Activated T-cell treated with anti-CD3 and anti-CD28 coated beads for 1 hour (primary cell): ENCODE measurements around the gene AKAP13.
"Not testable (repeated sequence)": the region's sequence is repeated elsewhere in the genome, so short reads cannot be mapped to it uniquely, and the experiment has no call there.

Source experiments
- DNase-seq: peaks from one replicate; pipeline ENCODE4 v3.0.0-alpha.2; 2020; ENCODE audit warnings: low read depth

AKAP13 gene

DNA sequence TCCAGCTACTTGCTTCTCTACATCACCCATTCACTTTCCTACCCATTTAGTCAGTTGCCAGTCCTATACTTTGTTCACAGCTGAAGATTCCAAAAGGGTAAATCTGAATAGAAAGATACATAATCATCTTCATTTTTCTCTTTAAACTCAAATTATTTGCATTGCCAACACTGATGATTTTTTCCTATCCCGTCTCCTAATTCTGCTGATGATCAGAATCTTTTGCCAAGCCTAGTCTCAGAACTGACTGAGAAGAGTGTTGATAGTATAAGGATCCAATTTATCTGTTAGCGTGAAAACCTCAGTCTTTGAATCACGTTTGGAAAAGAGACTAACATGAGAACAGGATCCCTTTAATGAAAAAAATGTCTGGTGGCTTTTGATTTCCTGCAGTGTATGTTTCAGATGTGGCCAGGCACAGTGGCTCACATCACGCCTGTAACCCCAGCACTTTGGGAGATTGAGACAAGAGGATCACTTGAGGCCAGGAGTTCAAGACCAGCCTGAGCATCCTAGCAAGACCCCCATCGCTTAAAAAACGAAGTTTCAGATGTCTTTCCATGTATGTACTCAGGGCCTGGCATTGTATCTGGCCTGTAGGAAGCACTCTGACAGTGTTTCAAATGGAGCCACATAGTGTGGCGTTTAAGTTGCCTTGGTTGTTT, 244.9 kb downstream of the AKAP13 start:
- no peak for DNase-seq

DNA sequence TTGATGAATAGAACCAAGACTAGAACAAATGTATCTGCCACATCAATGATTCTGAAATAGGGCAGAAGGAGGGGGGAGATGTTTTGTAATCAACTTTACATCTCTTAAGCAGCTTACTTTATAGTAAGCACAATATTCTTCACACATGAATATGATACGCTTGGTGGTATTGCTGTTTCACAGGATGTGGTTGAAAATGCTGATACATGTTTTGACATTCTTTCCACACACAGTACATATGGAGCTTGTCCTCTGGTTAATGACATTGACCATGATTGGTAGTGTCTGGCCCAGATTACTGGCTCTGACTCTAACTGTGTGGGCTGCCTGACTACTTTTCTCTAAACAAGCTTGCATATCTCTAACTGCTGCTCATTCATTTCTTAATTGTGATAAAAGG, 245.5 kb downstream of the AKAP13 start:
- DNase-seq = no peak

DNA sequence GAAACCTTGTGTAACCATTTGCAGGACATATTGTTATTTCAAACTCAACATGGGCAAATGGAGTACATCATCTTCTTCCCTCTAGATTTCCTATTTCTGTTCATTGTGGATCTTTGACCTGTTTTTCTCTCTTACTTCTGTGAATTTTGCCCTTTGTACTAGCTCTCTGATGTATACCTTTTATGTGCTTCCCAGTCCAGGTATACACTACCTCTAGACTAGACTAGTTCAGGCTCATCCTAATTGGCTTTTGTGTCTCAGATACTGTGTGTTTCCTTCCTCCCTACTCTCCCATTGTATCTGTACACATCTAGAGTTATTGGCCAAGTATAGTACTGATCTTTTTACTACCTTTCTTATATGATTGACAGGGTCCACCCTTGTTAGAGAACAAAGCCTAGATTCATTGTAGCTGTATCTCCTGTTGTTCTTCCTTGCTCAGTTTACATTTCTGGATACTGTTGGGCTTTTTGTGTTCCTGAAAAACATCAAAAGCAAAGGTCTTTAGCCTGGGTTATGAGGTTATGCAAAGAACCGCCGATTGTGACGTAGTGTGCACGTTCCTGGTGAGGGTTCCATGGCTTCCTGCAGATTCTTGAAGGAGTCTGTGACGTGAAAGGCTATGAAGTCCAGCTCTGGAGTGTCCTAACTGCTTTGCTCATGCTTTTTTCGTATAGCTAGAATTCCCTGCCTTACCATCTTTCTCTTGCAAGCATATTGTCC, 247.0 kb downstream of the AKAP13 start:
- no peak for DNase-seq

GRCh38 chr15:85630311-85630710, 249.9 kb downstream of the AKAP13 start:
- no peak for DNase-seq

DNA sequence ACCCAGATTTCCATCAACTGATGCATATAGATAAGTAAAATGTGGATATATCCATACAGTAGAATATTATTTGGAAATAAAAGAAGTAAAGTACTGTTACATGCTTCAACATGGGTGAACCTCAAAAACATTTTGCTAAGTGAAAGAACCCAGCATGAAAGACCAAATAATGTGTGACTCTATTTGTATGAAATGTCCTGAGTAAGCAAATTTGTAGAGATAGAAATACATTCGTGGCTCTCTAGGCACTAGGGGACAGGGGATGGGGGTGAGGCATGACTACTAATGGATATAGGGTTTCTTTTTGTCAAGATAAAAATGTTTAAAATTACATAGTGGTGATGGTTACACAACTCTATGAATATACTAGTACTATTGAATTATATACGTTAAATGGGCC, 250.6 kb downstream of the AKAP13 start:
- DNase-seq = no peak

- DNase-seq = no peak
Measured at GRCh38 chr15:85632014-85632413, 251.6 kb downstream of the AKAP13 start.

DNA sequence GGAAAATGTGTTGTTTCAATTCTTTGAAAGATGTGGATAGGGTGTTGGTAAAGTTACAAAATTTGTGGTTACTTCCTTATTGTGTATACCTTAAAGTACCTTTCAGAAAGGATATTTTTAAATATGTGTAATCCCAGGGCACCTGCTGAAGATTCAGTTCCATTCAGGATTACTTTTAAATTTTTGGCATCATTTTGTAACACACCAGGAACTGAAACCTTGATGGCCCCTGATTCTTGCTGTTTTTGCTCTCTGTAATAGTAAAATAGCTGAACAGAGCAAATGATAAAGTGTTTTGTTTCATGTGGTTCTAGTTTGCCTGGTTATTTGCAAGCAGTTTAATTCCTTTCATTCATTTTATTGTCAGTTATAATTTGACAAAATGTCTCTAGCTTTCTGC, 253.5 kb downstream of the AKAP13 start:
- no peak for DNase-seq

DNA sequence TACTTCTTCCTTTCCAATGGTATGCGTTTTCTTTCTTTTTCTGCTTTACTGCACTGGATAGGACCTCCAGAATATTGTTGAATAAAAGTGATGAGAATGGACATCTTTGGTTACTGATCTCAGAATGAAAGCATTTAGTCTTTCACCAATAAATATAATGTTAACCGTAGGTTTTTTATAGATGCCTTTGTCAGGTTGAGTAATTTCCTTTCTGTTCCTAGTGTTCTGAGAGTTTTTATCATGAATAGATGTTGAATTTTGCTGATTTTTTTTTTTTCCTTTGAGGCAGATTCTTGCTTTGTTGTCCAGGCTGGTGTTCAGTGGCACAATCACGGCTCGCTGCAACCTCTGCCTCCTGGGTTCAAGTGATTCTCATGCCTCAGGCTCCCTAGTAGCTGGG, 255.9 kb downstream of the AKAP13 start:
- no peak for DNase-seq

DNA sequence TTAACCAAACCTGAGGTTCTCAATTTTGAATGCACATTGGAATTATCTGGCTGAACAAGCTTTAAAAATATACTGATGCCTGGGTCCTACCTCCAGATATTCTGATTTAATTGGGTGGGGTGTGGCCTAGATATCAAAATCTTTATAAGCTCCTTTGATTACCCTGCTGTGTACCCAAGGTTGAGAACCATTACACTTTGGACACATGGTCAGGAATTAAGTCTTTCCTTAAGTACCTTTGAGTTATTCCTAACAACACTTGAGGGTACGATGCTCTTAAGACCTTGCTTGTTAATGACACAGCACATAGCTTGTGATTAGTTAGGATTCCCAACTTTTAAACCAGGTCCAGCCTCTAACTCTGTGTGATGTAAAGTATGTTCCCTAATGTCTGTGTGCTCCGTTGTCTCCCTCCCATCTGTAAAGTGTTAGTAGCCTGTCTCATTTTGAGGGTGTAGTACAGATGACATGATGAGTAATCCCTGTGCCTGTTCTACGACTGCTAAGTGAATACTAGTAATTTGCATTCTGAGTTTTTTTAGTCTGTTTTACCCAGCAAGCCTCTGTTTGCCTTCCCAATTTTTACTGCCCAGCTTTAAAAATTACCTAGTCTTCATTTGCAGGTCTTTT, 259.5 kb downstream of the AKAP13 start:
- no peak for DNase-seq

- DNase-seq = no peak
Measured at GRCh38 chr15:85642065-85642692, 261.8 kb downstream of the AKAP13 start.

DNA sequence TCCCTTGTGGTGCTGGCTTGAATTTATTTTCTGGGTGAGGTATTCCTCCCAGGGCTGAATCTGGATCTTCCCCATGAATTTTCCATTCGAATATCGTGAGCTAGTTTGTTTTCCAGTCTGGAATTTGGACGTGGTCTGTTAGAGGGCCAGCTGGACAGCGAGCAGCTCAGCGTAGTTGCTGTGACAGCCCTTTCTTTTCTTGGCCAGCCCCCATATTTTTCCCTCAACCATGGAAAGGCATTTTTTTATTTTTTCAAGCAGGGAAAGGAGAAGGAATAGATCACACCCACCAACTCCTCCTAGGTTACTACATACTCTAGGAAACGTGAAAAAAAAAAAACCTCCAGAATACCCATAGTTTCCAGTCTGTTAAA, 262.3 kb downstream of the AKAP13 start:
- no peak for DNase-seq

DNA sequence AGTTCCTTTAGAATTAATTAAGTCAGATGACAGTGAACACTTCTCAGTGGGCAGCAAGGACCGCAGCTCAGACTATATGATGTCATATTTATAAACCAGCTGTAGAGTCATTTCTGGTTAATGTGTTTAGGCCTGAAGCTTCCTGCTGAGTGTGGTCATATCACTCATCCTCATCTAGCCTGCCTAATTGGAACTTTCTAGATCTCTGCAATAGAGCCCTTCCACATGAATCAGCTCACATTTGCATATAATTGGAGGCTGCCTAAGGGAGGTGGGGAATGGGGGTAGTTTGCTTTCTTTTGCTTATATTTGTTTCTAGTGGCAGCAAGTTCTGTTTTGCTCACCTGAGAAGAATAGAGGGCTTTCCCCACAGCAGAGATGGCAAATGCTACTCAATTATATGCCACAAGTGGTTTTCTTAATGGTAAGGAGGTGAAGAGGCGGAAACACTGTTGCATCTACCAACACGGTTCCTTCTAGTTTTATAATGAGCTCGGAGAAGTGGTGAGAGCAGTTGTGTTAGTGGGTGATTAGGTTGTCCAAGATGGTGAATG, 266.2 kb downstream of the AKAP13 start:
- DNase-seq = no peak

GRCh38 chr15:85649372-85649771, 269.0 kb downstream of the AKAP13 start:
- no peak for DNase-seq

DNA sequence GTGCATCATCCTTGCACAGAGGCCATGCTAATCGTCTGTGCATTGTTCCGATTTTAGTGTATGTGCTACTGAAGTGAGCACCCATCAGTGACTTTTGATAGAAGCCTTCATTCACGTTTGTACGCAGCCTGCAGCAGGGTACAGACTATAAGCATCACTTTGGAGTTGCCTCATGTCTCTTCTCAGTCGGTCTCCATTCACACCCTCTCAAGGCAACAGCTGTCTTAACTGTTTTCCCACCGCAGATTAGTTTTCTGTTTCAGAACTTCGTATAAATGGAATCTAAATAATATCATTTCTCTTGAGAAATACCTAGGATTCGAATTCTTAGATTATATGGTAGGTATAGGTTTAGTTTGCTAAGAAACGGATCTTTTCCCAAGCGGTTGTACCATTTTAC, 271.1 kb downstream of the AKAP13 start:
- DNase-seq = no peak

DNA sequence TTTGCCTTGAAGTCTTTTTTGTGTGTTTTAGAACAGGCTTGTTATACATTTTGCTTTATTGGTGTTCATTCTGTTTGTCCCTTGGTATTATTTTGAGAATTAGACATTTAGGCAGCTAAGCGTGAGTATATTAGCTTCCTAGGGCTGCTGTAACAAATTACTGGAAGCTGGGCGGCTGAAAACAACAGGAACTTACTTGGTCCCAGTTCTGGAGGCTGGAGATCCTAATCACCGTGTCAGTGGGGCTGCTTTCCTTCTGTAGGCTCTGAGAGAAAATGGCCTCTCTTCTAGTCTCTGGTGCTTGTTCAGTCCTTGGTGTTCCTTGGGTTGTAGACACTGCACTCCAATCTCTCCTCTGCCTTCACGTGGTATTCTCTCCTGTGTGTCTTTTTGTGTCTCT, 272.1 kb downstream of the AKAP13 start:
- no peak for DNase-seq

DNA sequence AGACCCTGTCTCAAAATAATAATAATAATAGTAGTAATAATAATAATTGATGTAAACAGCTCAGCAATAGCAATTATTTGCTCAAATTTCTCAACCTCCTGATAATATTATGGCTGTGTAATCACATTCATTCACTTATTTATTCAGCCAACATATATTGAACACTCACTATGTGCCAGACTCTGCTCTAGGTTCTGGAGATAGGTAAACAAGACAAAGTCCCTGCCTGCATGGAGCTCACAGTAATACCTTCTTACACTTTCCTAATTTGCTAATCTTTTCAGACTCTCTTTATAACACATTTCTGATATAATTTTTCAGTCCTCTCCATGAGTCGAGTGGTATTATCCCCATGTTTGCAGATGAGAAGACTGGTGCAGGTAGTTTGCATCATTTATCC, 276.7 kb downstream of the AKAP13 start:
- DNase-seq = no peak

DNA sequence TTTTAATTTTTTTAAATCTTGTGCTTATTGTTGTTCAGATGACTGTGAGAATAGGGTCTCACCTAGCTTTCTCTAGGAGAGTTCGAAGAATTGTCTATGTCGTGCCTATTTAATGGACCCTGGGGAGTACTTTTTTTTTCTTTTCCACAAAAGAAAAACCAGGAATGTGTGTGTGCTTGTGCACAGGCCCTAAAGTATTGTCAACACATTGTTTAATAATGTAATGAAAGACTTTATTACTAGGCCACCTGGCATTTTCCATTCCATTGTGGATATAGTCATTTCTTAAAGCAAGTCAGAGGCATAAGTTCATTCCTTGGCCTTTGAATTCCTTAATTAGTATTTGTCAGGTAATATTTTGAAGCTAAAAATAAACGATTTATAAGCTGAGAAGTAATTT, 278.4 kb downstream of the AKAP13 start:
- DNase-seq = no peak

- DNase-seq = no peak
Measured at GRCh38 chr15:85661859-85662258, 281.5 kb downstream of the AKAP13 start.

DNA sequence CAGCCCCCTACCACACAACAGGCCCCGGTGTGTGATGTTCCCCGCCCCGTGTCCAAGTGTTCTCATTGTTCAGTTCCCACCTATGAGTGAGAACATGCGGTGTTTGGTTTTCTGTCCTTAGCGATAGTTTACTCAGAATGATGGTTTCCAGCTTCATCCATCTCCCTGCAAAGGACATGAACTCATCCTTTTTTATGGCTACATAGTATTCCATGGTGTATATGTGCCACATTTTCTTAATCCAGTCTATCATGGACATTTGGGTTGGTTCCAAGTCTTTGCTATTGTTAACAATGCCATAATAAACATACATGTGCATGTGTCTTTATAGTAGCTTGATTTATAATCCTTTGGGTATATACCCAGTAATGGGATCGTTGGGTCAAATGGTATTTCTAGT, 285.3 kb downstream of the AKAP13 start:
- DNase-seq = not testable (repeated sequence)

- peak; percentile 17 for DNase-seq
Measured at GRCh38 chr15:85667491-85668424, 287.4 kb downstream of the AKAP13 start.

- DNase-seq = no peak
Measured at GRCh38 chr15:85671156-85671555, 290.8 kb downstream of the AKAP13 start.
